NCI-H446 (cell line): ENCODE results near the gene BST1.

Experiments used
- DNase-seq, 2 experiments: peaks; one replicate each; lab custom pipeline; 2025; lab: John Stamatoyannopoulos, UW

BST1 gene

GRCh38 chr4:15702941-15703403 is at the start of gene BST1:
Gene BST1, plus strand, starts transcription at chr4:15703065. Its CDS starts 80 bp downstream, at chr4:15703145.
- DNase-seq: no peak

- DNase-seq: no peak
Measured at GRCh38 chr4:15653420-15653819, 49.4 kb upstream of the BST1 start.

GRCh38 chr4:15653864-15654592 is 48.8 kb upstream of the BST1 start:
- peak in 1 of 2 experiments; percentile 34 for DNase-seq

- DNase-seq: no peak
Measured at GRCh38 chr4:15654593-15655222, 48.2 kb upstream of the BST1 start.

- peak; percentile 23 to 85 for DNase-seq
Measured at GRCh38 chr4:15655223-15656037, 47.4 kb upstream of the BST1 start, which contains the start of gene FBXL5. Gene FBXL5, minus strand, starts transcription at chr4:15655357. Its CDS starts 70 bp downstream, at chr4:15655287.

GRCh38 chr4:15656038-15656470 is 46.8 kb upstream of the BST1 start:
- no peak for DNase-seq

GRCh38 chr4:15657366-15657765 is 45.5 kb upstream of the BST1 start:
- DNase-seq: no peak

- DNase-seq: no peak
Measured at GRCh38 chr4:15658136-15658770, 44.6 kb upstream of the BST1 start.

GRCh38 chr4:15658781-15659180 is 44.1 kb upstream of the BST1 start:
- no peak for DNase-seq

GRCh38 chr4:15659768-15660570 is 42.9 kb upstream of the BST1 start:
- DNase-seq: no peak

- DNase-seq: no peak
Measured at GRCh38 chr4:15665753-15666365, 37.0 kb upstream of the BST1 start.

GRCh38 chr4:15667006-15667405 is 35.9 kb upstream of the BST1 start:
- no peak for DNase-seq

- DNase-seq: no peak
Measured at GRCh38 chr4:15668566-15669435, 34.1 kb upstream of the BST1 start.

- DNase-seq: no peak
Measured at GRCh38 chr4:15670576-15670975, 32.3 kb upstream of the BST1 start.

GRCh38 chr4:15672101-15672500 is 30.8 kb upstream of the BST1 start:
- no peak for DNase-seq

- DNase-seq: no peak
Measured at GRCh38 chr4:15673337-15673736, 29.5 kb upstream of the BST1 start.

- DNase-seq: no peak
Measured at GRCh38 chr4:15674046-15674445, 28.8 kb upstream of the BST1 start.

GRCh38 chr4:15674926-15675325 is 27.9 kb upstream of the BST1 start:
- DNase-seq: no peak

- DNase-seq: no peak
Measured at GRCh38 chr4:15675356-15675755, 27.5 kb upstream of the BST1 start.

GRCh38 chr4:15676039-15676438 is 26.8 kb upstream of the BST1 start:
- DNase-seq: no peak
